T-cell (primary cell): Measurements from ENCODE around the gene RPS29. TPM values are rescaled to one million over a fixed set of nuclear protein-coding genes. Genes with fewer than 3 reads are reported as not detected.

Experiments
- ATAC-seq, 4 experiments: fragments of 200-7000 bp in 3 of 4; fragments of 150-1000 bp in 1 of 4; cut with Tn5 transposase; replicated peaks in 1 of 4; 1 replicate in 3 of 4; 2 replicates in 1 of 4; pipeline ENCODE4 v1.10.0; 2021; ENCODE audit warnings: moderate library complexity in 3 of 4, mild to moderate bottlenecking in 2 of 4, moderate number of reproducible peaks in 1 of 4
- CTCF ChIA-PET, 2 donors: fragments of 300-600 bp; sonication (Branson Sonifier 250); formaldehyde crosslinking; loops; one replicate each; lab custom pipeline; 2022; ENCODE audit warnings: antibody characterized with exemption in 2 of 2; lab: Charles Lee
- POLR2A ChIA-PET, 2 donors: fragments of 300-600 bp; sonication (Branson Sonifier 250); formaldehyde crosslinking; loops; one replicate each; lab custom pipeline; 2022; ENCODE audit warnings: antibody characterized with exemption in 2 of 2; lab: Charles Lee
- DNase-seq, 35 experiments: peaks; one replicate each; pipeline versions ENCODE4 v3.0.0 to v3.0.0-alpha.2; 2013 to 2023
- H3K27ac ChIP-seq: one replicate; pipeline ENCODE4 v1.5.1; 2013; ENCODE audit warnings: low read length
- H3K27me3 ChIP-seq, 2 experiments: replicated peaks in 1 of 2; 1 replicate in 1 of 2; 2 replicates in 1 of 2; pipeline versions ENCODE4 v1.6.1 to v1.7.0; 2013; ENCODE audit warnings: low read length in 1 of 2, mixed read lengths in 1 of 2; ENCODE audit not compliant: control insufficient read depth in 2 of 2, insufficient read depth in 2 of 2; ENCODE audit errors: extremely low read depth in 1 of 2
- H3K36me3 ChIP-seq, 2 donors: 1 replicate in 1 of 2; 2 replicates in 1 of 2; pipeline versions ENCODE4 v1.6.1 to v1.7.0; 2013; ENCODE audit warnings: low read length in 1 of 2; ENCODE audit not compliant: control insufficient read depth in 2 of 2, insufficient read depth in 1 of 2; ENCODE audit errors: extremely low read depth in 1 of 2
- H3K4me1 ChIP-seq, 2 experiments: 1 replicate in 1 of 2; 2 replicates in 1 of 2; pipeline versions ENCODE4 v1.6.1 to v1.7.0; 2013; ENCODE audit warnings: low read length in 2 of 2, mixed read lengths in 1 of 2; ENCODE audit not compliant: insufficient read depth in 2 of 2, control insufficient read depth in 1 of 2; ENCODE audit errors: extremely low read depth in 1 of 2
- H3K4me3 ChIP-seq, 2 donors: 1 replicate in 1 of 2; 2 replicates in 1 of 2; pipeline versions ENCODE4 v1.5.1 to v1.7.0; 2013; ENCODE audit warnings: mild to moderate bottlenecking in 2 of 2, low read length in 1 of 2, moderate library complexity in 1 of 2; ENCODE audit not compliant: control insufficient read depth in 1 of 2; ENCODE audit errors: extremely low read depth in 1 of 2
- H3K9me3 ChIP-seq: 2 replicates; pipeline ENCODE4 v1.7.0; 2013
- H3K27ac Mint-ChIP-seq, 2 donors: one replicate each; pipeline ENCODE4 v1.8.0; 2020 to 2021; ENCODE audit warnings: mild to moderate bottlenecking in 2 of 2, mixed read lengths in 2 of 2
- H3K27me3 Mint-ChIP-seq, 2 donors: one replicate each; pipeline ENCODE4 v1.8.0; 2021 to 2022; ENCODE audit warnings: mixed read lengths in 2 of 2
- H3K36me3 Mint-ChIP-seq: one replicate; pipeline ENCODE4 v1.8.0; 2021; ENCODE audit warnings: mixed read lengths
- H3K4me1 Mint-ChIP-seq, 3 donors: one replicate each; pipeline ENCODE4 v1.8.0; 2020 to 2022; ENCODE audit warnings: mixed read lengths in 3 of 3, mild to moderate bottlenecking in 1 of 3
- H3K4me3 Mint-ChIP-seq, 3 donors: one replicate each; pipeline ENCODE4 v1.8.0; 2020 to 2022; ENCODE audit warnings: mild to moderate bottlenecking in 3 of 3, mixed read lengths in 3 of 3, moderate library complexity in 3 of 3
- H3K9me3 Mint-ChIP-seq, 3 donors: one replicate each; pipeline ENCODE4 v1.8.0; 2020 to 2022; ENCODE audit warnings: mixed read lengths in 3 of 3
- WGBS: methylation state at CpG from one replicate; pipeline ENCODE4 v1.1.5; 2013; ENCODE audit warnings: missing lambda C conversion rate; ENCODE audit not compliant: insufficient coverage; 5-methylcytosine and 5-hydroxymethylcytosine counted together
- total RNA-seq, 35 experiments: library from RNA in 6 of 35; stranded (reverse) in 6 of 35; fragments of 120-200 nt in 1 of 35; gene quantifications; one replicate each; pipeline versions ENCODE4 v1.2.1 to v1.2.4 and lab custom pipeline; 2013 to 2026

The RPS29 gene
- total RNA-seq, 5 donors from 2014 or later (not counting 1 experiment from before 2014, with no cell fraction given): 3,720 to 4,554 (median 3,981) TPM

GRCh38 chr14:49569281-49569680 is 16.9 kb downstream of the RPS29 start:
- POLR2A ChIA-PET: interaction anchor here in 1 of 2 donors (0.7 kb wide), 1 partner anchor 24 kb away, joined by 3 read pairs; no protein-coding TSS in a partner anchor
- ATAC-seq: no peak
- no peak for DNase-seq

GRCh38 chr14:49566714-49567113 is 19.5 kb downstream of the RPS29 start:
- WGBS: 93% methylated on average over 11 of the region's 12 CpGs
- H3K27me3 Mint-ChIP-seq: peaks cover 1 to 3% of the 10 kb centered on the region in 2 donors
- Histone ChIP-seq H3K9me3 (peaks cover 2% of the 10 kb centered on the region), H3K4me1 (no peaks in the 10 kb centered on the region), H3K27ac (no peak overlapping the region), H3K4me3 (no peak overlapping the region), H3K27me3 (no peaks in the 10 kb centered on the region), H3K36me3 (no peaks in the 10 kb centered on the region)
- H3K36me3 Mint-ChIP-seq: peaks cover 23% of the 10 kb centered on the region
- H3K4me3 Mint-ChIP-seq: no peak overlapping the region
- POLR2A ChIA-PET: no interaction called here
- DNase-seq (no peak), ATAC-seq (no peak)
- no peak overlapping the region for H3K27ac Mint-ChIP-seq
- peaks cover 0 to 8% (median 5%) of the 10 kb centered on the region in 3 donors for H3K9me3 Mint-ChIP-seq
- CTCF ChIA-PET: no interaction called here
- no peaks in the 10 kb centered on the region for H3K4me1 Mint-ChIP-seq

More at GRCh38 chr14:49569281-49569680, 16.9 kb downstream of the RPS29 start:
- peaks cover 0 to 8% (median 5%) of the 10 kb centered on the region in 3 donors for H3K9me3 Mint-ChIP-seq
- H3K36me3 Mint-ChIP-seq: peaks cover 42% of the 10 kb centered on the region
- no peaks in the 10 kb centered on the region for H3K27me3 Mint-ChIP-seq
- no peaks in the 10 kb centered on the region for H3K27me3 ChIP-seq
- 90% methylated on average over 2 of the region's 3 CpGs for WGBS
- no peaks in the 10 kb centered on the region for H3K4me1 ChIP-seq
- H3K9me3 ChIP-seq: peaks cover 2% of the 10 kb centered on the region
- peaks cover 0 to 3% of the 10 kb centered on the region in 2 donors for H3K36me3 ChIP-seq
- no peak overlapping the region for H3K4me3 Mint-ChIP-seq
- H3K27ac ChIP-seq: no peak overlapping the region
- no peak overlapping the region for H3K27ac Mint-ChIP-seq
- CTCF ChIA-PET: no interaction called here
- no peak overlapping the region for H3K4me3 ChIP-seq
- no peaks in the 10 kb centered on the region for H3K4me1 Mint-ChIP-seq

- no peak for DNase-seq
- peaks cover 3 to 4% of the 10 kb centered on the region in 2 donors for H3K27me3 Mint-ChIP-seq
- no peak for ATAC-seq
- 100% methylated on average over 1 of the region's 6 CpGs for WGBS
- H3K9me3 Mint-ChIP-seq: no peaks in the 10 kb centered on the region
- no peaks in the 10 kb centered on the region for H3K4me1 Mint-ChIP-seq
- ChIA-PET CTCF (no interaction called here), POLR2A (no interaction called here)
- no peaks in the 10 kb centered on the region for H3K36me3 Mint-ChIP-seq
- H3K27ac Mint-ChIP-seq: no peak overlapping the region
- Histone ChIP-seq H3K9me3 (no peaks in the 10 kb centered on the region), H3K4me3 (no peak overlapping the region), H3K27me3 (peaks cover 0 to 2% of the 10 kb centered on the region in 2 experiments), H3K27ac (no peak overlapping the region), H3K36me3 (no peaks in the 10 kb centered on the region), H3K4me1 (no peaks in the 10 kb centered on the region)
- no peak overlapping the region for H3K4me3 Mint-ChIP-seq
Observed at GRCh38 chr14:49559979-49560768, 26.0 kb downstream of the RPS29 start.

- Histone ChIP-seq H3K36me3 (no peaks in the 10 kb centered on the region), H3K27me3 (peaks cover 0 to 2% of the 10 kb centered on the region in 2 experiments), H3K4me3 (no peak overlapping the region), H3K9me3 (no peaks in the 10 kb centered on the region), H3K4me1 (no peaks in the 10 kb centered on the region), H3K27ac (no peak overlapping the region)
- no peak overlapping the region for H3K27ac Mint-ChIP-seq
- no peaks in the 10 kb centered on the region for H3K27me3 Mint-ChIP-seq
- ATAC-seq (no peak), DNase-seq (no peak)
- H3K9me3 Mint-ChIP-seq: no peaks in the 10 kb centered on the region
- no peaks in the 10 kb centered on the region for H3K36me3 Mint-ChIP-seq
- 100% methylated on average over 1 of the region's 3 CpGs for whole genome bisulfite sequencing
- no peaks in the 10 kb centered on the region for H3K4me1 Mint-ChIP-seq
- POLR2A ChIA-PET: no interaction called here
- CTCF ChIA-PET: no interaction called here
- H3K4me3 Mint-ChIP-seq: no peak overlapping the region
Observed at GRCh38 chr14:49553892-49554291, 32.3 kb downstream of the RPS29 start.

- Mint-ChIP-seq H3K4me3 (no peak overlapping the region), H3K9me3 (no peaks in the 10 kb centered on the region), H3K27ac (no peak overlapping the region), H3K4me1 (no peaks in the 10 kb centered on the region), H3K27me3 (no peaks in the 10 kb centered on the region), H3K36me3 (no peaks in the 10 kb centered on the region)
- ATAC-seq: no peak
- ChIA-PET POLR2A (interaction anchor here in 1 of 2 donors (0.6 kb wide), 1 partner anchor 87 kb away, joined by 3 read pairs; no protein-coding TSS in a partner anchor), CTCF (no interaction called here)
- Histone ChIP-seq H3K4me1 (no peaks in the 10 kb centered on the region), H3K9me3 (no peaks in the 10 kb centered on the region), H3K27me3 (peaks cover 0 to 2% of the 10 kb centered on the region in 2 experiments), H3K36me3 (no peaks in the 10 kb centered on the region), H3K27ac (no peak overlapping the region), H3K4me3 (no peak overlapping the region)
- no peak for DNase-seq
Observed at GRCh38 chr14:49553106-49553505, 33.1 kb downstream of the RPS29 start.

- Mint-ChIP-seq H3K27me3 (no peaks in the 10 kb centered on the region), H3K4me1 (no peaks in the 10 kb centered on the region), H3K9me3 (no peaks in the 10 kb centered on the region), H3K4me3 (no peak overlapping the region), H3K36me3 (no peaks in the 10 kb centered on the region), H3K27ac (no peak overlapping the region)
- CTCF ChIA-PET: interaction anchor here in 1 of 2 donors (1.7 kb wide), 1 partner anchor 90 kb away, joined by 3 read pairs; no protein-coding TSS in a partner anchor
- DNase-seq (no peak), ATAC-seq (no peak)
- H3K4me3 ChIP-seq: no peak overlapping the region
- H3K27ac ChIP-seq: no peak overlapping the region
- no peaks in the 10 kb centered on the region for H3K4me1 ChIP-seq
- no CpG with 5 or more reads among the region's 2 CpGs for WGBS
- H3K9me3 ChIP-seq: no peaks in the 10 kb centered on the region
- H3K36me3 ChIP-seq: no peaks in the 10 kb centered on the region
- POLR2A ChIA-PET: no interaction called here
- H3K27me3 ChIP-seq: no peaks in the 10 kb centered on the region
Observed at GRCh38 chr14:49551569-49551968, 34.6 kb downstream of the RPS29 start.
